ENCODE data around the gene DNAJC12.

- TF ChIP-seq CTCF (conservative IDR thresholded peaks at IDR 0.05; ENCODE audit: low read length) (no peak), EZH2phosphoT487 (IDR thresholded peaks at IDR 0.05; ENCODE audit: borderline replicate concordance) (no peak)
These were observed 1.0 kb downstream of the DNAJC12 start for GRCh38 chr10:67836972-67837371.

Measured in Loucy (cell line).